Vagina (tissue), 2 donors: ENCODE results near the gene ZNF23. TPM values are rescaled to one million over a fixed set of nuclear protein-coding genes. Genes with fewer than 3 reads are reported as not detected.
A peak's percentile ranks its signal among the peaks of the same experiment; 100 is the strongest.

Experiments used
- DNase-seq, 2 donors: peaks; one replicate each; pipeline ENCODE4 v3.0.0-alpha.2; 2017; ENCODE audit errors: extremely low spot score in 2 of 2
- H3K27ac ChIP-seq: fragments of 200-600 bp; sonication (generic); one replicate; pipeline ENCODE4 v1.5.1; 2019
- H3K27me3 ChIP-seq: fragments of 200-600 bp; sonication (generic); one replicate; pipeline ENCODE4 v1.5.1; 2019
- H3K36me3 ChIP-seq, 2 donors: fragments of 200-600 bp; sonication (generic); one replicate each; pipeline ENCODE4 v1.5.1; 2017 to 2019
- H3K4me1 ChIP-seq: fragments of 200-600 bp; sonication (generic); one replicate; pipeline ENCODE4 v1.5.1; 2019
- H3K4me3 ChIP-seq, 2 donors: fragments of 200-600 bp; sonication (generic); 1 replicate in 1 of 2; 2 replicates in 1 of 2; pipeline ENCODE4 v1.5.1; 2016 to 2019
- H3K9me3 ChIP-seq: fragments of 200-600 bp; sonication (generic); one replicate; pipeline ENCODE4 v1.5.1; 2019
- POLR2A ChIP-seq, 2 donors: fragments of 450-650 bp; IDR thresholded peaks; one replicate each; pipeline ENCODE4 v1.6.1; 2017; ENCODE audit warnings: antibody characterized with exemption in 2 of 2, mild to moderate bottlenecking in 2 of 2, moderate library complexity in 2 of 2
- POLR2AphosphoS5 ChIP-seq, 2 donors: sonication (generic); formaldehyde crosslinking; IDR thresholded peaks; one replicate each; pipeline ENCODE4 v1.9.0; 2017; ENCODE audit warnings: antibody characterized with exemption in 2 of 2, mild to moderate bottlenecking in 2 of 2, low read depth in 1 of 2; ENCODE audit not compliant: insufficient read depth in 1 of 2
- intact Hi-C: fragments of 100-400 bp; cut with DNase I; formaldehyde crosslinking; loops from one replicate; pipeline ENCODE4 v1.15.1; 2023
- total RNA-seq: library from RNA; depleted of rRNA; stranded (reverse); fragments of >200 nt; gene quantifications from one replicate; pipeline ENCODE4 v1.2.3, GENCODE V29; 2016
- TF ChIP-seq, protein P1 (sequence below), 3 experiments: fragments of 450-650 bp in 2 of 3; fragments of 200-600 bp in 1 of 3; sonication (generic) in 1 of 3; IDR thresholded peaks; one replicate each; pipeline ENCODE4 v1.5.1; 2017 to 2019; ENCODE audit warnings: antibody characterized with exemption in 3 of 3, mild to moderate bottlenecking in 2 of 3, moderate library complexity in 2 of 3

ZNF23 gene
- total RNA-seq, 1 donor from 2014 or later = 7.1 TPM

GRCh38 chr16:71423016-71423415 lies 39.0 kb downstream of the ZNF23 start:
- H3K9me3 ChIP-seq = no peaks in the 10 kb centered on the region
- intact Hi-C loops = no loop called here
- no peaks in the 10 kb centered on the region for H3K4me1 ChIP-seq
- TF ChIP-seq POLR2A (IDR thresholded peaks at IDR 0.05) (no peak), POLR2AphosphoS5 (IDR thresholded peaks at IDR 0.05; ENCODE audit: insufficient read depth in 1 of 2, low read depth in 1 of 2) (no peak)
- TF ChIP-seq, protein P1, sequence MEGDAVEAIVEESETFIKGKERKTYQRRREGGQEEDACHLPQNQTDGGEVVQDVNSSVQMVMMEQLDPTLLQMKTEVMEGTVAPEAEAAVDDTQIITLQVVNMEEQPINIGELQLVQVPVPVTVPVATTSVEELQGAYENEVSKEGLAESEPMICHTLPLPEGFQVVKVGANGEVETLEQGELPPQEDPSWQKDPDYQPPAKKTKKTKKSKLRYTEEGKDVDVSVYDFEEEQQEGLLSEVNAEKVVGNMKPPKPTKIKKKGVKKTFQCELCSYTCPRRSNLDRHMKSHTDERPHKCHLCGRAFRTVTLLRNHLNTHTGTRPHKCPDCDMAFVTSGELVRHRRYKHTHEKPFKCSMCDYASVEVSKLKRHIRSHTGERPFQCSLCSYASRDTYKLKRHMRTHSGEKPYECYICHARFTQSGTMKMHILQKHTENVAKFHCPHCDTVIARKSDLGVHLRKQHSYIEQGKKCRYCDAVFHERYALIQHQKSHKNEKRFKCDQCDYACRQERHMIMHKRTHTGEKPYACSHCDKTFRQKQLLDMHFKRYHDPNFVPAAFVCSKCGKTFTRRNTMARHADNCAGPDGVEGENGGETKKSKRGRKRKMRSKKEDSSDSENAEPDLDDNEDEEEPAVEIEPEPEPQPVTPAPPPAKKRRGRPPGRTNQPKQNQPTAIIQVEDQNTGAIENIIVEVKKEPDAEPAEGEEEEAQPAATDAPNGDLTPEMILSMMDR (IDR thresholded peaks at IDR 0.05) = no peak
- no peak overlapping the region for H3K4me3 ChIP-seq
- DNase-seq = no peak
- no peak overlapping the region for H3K27ac ChIP-seq
- H3K27me3 ChIP-seq = peaks cover 4% of the 10 kb centered on the region
- H3K36me3 ChIP-seq = no peaks in the 10 kb centered on the region

DNA sequence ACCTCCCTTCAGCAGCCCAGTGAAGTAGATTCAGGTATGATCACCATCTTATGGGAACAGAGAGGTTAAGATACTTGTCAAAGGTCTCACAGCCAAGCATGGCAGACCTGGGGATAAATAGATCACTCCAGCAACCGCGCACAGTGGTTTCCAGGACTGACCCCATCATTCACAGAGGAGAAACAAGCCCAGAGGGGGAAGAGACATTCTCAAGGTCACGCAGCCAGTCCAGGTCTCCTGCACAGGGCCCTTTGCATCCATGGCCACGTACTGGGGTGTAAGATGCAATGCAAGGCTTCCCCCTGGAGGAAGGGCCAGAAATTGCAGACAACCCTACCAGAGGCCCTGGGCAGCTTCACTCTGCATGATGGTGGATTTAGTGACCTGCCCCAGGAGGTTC lies 40.1 kb downstream of the ZNF23 start:
- no peaks in the 10 kb centered on the region for H3K9me3 ChIP-seq
- H3K27me3 ChIP-seq = peaks cover 4% of the 10 kb centered on the region
- no peak overlapping the region for H3K27ac ChIP-seq
- TF ChIP-seq POLR2A (IDR thresholded peaks at IDR 0.05) = no peak
- TF ChIP-seq, protein P1 (IDR thresholded peaks at IDR 0.05) = no peak
- no peak for TF ChIP-seq POLR2AphosphoS5 (IDR thresholded peaks at IDR 0.05; ENCODE audit: insufficient read depth in 1 of 2, low read depth in 1 of 2)
- no peaks in the 10 kb centered on the region for H3K4me1 ChIP-seq
- intact Hi-C loops = no loop called here
- no peak overlapping the region for H3K4me3 ChIP-seq
- H3K36me3 ChIP-seq = no peaks in the 10 kb centered on the region
- DNase-seq = no peak

DNA sequence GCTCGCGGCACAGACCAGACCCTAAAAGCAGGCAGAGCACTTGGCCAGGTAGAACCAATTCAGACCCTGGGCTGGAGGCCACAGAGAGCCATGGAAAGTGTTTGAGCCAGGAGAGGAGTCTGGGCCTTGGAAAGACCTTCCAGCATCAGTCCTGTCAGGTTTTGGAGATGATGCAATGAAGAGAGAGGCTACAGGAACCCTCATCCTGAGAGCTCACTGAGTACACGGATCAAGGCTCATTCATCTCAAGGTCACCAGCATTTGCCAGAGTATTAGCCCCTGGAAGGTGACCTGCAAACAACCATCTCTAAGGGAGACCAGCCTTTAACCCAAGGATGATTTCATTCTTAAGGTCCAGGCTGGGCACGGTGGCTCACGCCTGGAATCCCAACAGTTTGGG lies 48.0 kb downstream of the ZNF23 start:
- no peak for DNase-seq
- Histone ChIP-seq H3K9me3 (no peaks in the 10 kb centered on the region), H3K4me3 (no peak overlapping the region), H3K27me3 (no peaks in the 10 kb centered on the region), H3K4me1 (peaks cover 8% of the 10 kb centered on the region), H3K36me3 (no peaks in the 10 kb centered on the region), H3K27ac (no peak overlapping the region)
- intact Hi-C loops = no loop called here
- TF ChIP-seq POLR2AphosphoS5 (IDR thresholded peaks at IDR 0.05; ENCODE audit: insufficient read depth in 1 of 2, low read depth in 1 of 2) (no peak), POLR2A (IDR thresholded peaks at IDR 0.05) (no peak)
- TF ChIP-seq, protein P1 (IDR thresholded peaks at IDR 0.05) = no peak

GRCh38 chr16:71413341-71413740 lies 48.7 kb downstream of the ZNF23 start:
- H3K36me3 ChIP-seq = no peaks in the 10 kb centered on the region
- H3K4me1 ChIP-seq = peaks cover 8% of the 10 kb centered on the region
- no peak for TF ChIP-seq POLR2AphosphoS5 (IDR thresholded peaks at IDR 0.05; ENCODE audit: insufficient read depth in 1 of 2, low read depth in 1 of 2)
- TF ChIP-seq, protein P1 (IDR thresholded peaks at IDR 0.05) = no peak
- no peak for TF ChIP-seq POLR2A (IDR thresholded peaks at IDR 0.05)
- DNase-seq = no peak
- intact Hi-C loops = loop anchor here (2.0 kb wide), 1 partner anchor 85 kb away; no protein-coding TSS in a partner anchor
- H3K27ac ChIP-seq = no peak overlapping the region
- H3K9me3 ChIP-seq = no peaks in the 10 kb centered on the region
- no peak overlapping the region for H3K4me3 ChIP-seq
- no peaks in the 10 kb centered on the region for H3K27me3 ChIP-seq

DNA sequence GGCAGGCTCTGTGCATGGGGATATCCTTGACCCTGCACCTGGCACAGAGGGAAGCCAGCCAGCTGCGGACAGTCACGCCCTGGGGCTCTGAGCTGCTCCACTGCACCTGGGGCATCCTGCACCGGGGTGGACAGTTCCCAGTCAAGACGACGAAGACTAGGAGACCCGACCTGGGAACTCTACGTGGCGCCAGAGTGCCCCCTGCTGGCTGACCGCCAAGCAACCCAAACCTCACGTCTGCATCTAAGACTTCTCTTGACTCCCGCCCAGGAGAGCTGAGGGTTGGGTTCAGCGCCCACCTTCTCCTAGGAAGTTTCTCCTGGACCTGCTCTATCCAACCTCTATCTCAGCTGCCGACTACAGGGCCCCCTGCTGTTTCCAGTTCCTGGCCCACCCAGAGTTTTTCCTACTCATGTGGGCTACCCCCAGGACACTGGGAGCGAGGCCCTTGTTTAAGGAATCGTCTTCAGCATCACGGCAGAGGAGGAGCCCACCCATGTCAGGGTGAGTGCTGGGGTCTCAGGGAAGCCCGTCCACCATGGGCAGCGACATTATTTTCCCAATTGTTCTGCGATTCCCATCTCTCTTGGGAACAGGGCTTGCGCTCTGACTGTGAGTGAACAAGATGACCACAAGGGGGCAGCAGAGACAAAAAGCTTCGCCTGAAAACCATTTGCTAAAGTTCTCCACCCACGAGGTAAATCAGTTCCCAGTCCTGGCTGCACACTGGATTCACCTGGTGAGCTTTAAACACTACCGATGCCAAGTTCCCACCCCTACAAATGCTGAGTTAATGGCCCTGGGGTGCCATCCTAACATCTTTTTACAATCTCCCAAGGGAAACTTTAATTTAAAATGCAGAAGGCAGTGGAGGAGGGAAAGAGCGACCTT lies 49.5 kb downstream of the ZNF23 start:
- no peak overlapping the region for H3K4me3 ChIP-seq
- no peak for DNase-seq
- no peaks in the 10 kb centered on the region for H3K36me3 ChIP-seq
- TF ChIP-seq, protein P1 (IDR thresholded peaks at IDR 0.05) = peak; percentile 65 to 84 (median 79)
- no peak for TF ChIP-seq POLR2A (IDR thresholded peaks at IDR 0.05)
- H3K4me1 ChIP-seq = peaks cover 8% of the 10 kb centered on the region
- no peaks in the 10 kb centered on the region for H3K27me3 ChIP-seq
- intact Hi-C loops = loop anchor here (2.0 kb wide), 1 partner anchor 86 kb away; no protein-coding TSS in a partner anchor
- H3K9me3 ChIP-seq = no peaks in the 10 kb centered on the region
- H3K27ac ChIP-seq = no peak overlapping the region
